Measurements from ENCODE around the gene CAMK1G. TPM values are rescaled to one million over a fixed set of nuclear protein-coding genes. Genes with fewer than 3 reads are reported as not detected.

Gene CAMK1G
- total RNA-seq, 4 donors from 2014 or later = not detected

GRCh38 chr1:209552406-209553264 lies 30.9 kb upstream of the CAMK1G start:
- ATAC-seq (ENCODE audit: low FRiP score) (no peak), DNase-seq (ENCODE audit: low spot score) (no peak)
- no peak for TF ChIP-seq CTCF (IDR thresholded peaks at IDR 0.05)

- ATAC-seq (ENCODE audit: low FRiP score) (no peak), DNase-seq (ENCODE audit: low spot score) (no peak)
- no peak for TF ChIP-seq CTCF (IDR thresholded peaks at IDR 0.05)
Observed at GRCh38 chr1:209554761-209555611, 28.5 kb upstream of the CAMK1G start.

GRCh38 chr1:209556162-209556690 lies 27.3 kb upstream of the CAMK1G start:
- no peak for ATAC-seq (ENCODE audit: low FRiP score)
- no peak for TF ChIP-seq CTCF (IDR thresholded peaks at IDR 0.05)
- no peak for DNase-seq (ENCODE audit: low spot score)

- DNase-seq (ENCODE audit: low spot score) = no peak
- TF ChIP-seq CTCF (IDR thresholded peaks at IDR 0.05) = no peak
- no peak for ATAC-seq (ENCODE audit: low FRiP score)
Observed at GRCh38 chr1:209557221-209557620, 26.3 kb upstream of the CAMK1G start.

- no peak for DNase-seq (ENCODE audit: low spot score)
- no peak for ATAC-seq (ENCODE audit: low FRiP score)
- no peak for TF ChIP-seq CTCF (IDR thresholded peaks at IDR 0.05)
Observed at GRCh38 chr1:209560529-209560928, 23.0 kb upstream of the CAMK1G start.

- DNase-seq (ENCODE audit: low spot score) (no peak), ATAC-seq (ENCODE audit: low FRiP score) (no peak)
- no peak for TF ChIP-seq CTCF (IDR thresholded peaks at IDR 0.05)
Observed at GRCh38 chr1:209560952-209561351, 22.6 kb upstream of the CAMK1G start.

Data from omental fat pad (tissue), 4 donors.